K562 (cell line): ENCODE measurements around the gene NINL.

ENCODE experiments used
- BRCA1 ChIP-seq, 2 experiments: fragments of 450-650 bp in 1 of 2; sonication (generic) in 1 of 2; formaldehyde crosslinking in 1 of 2; IDR thresholded peaks; 2 replicates each; pipeline versions ENCODE4 v1.5.0 to v1.6.1; 2017 to 2020; ENCODE audit warnings: mild to moderate bottlenecking in 1 of 2, missing genetic modification reagents in 1 of 2
- CTCF ChIP-seq, 3 experiments: IDR thresholded peaks in 2 of 3; conservative IDR thresholded peaks in 1 of 3; 2 replicates each; pipeline ENCODE4 v1.5.1; 2011 to 2012; ENCODE audit warnings: low read length in 3 of 3, mild to moderate bottlenecking in 3 of 3, control low read depth in 2 of 3, improper control_type of control experiment in 1 of 3, inconsistent platforms in 1 of 3, low read depth in 1 of 3, mixed read lengths in 1 of 3, moderate library complexity in 1 of 3; ENCODE audit not compliant: insufficient read depth in 2 of 3
- HCFC1 ChIP-seq: IDR thresholded peaks from 2 replicates; pipeline ENCODE4 v1.6.1; 2012; ENCODE audit warnings: low read depth, low read length, improper control_type of control experiment
- NFE2 ChIP-seq: IDR thresholded peaks from 2 replicates; pipeline ENCODE4 v1.6.1; 2014; ENCODE audit warnings: antibody characterized with exemption, low read depth
- POLR2A ChIP-seq: fragments of 450-650 bp; conservative IDR thresholded peaks from 2 replicates; pipeline ENCODE4 v1.6.1; 2016
- ZNF785 ChIP-seq: fragments of 250-450 bp; sonication (Bioruptor Pico); IDR thresholded peaks from 2 replicates; pipeline ENCODE4 v1.4.0; 2020; ENCODE audit warnings: mild to moderate bottlenecking
- TF ChIP-seq, protein P1 (sequence below): sonication (generic); formaldehyde crosslinking; IDR thresholded peaks from 2 replicates; pipeline ENCODE4 v1.8.1; 2022; ENCODE audit warnings: missing genetic modification reagents
- TF ChIP-seq, protein P2 (sequence below): sonication (generic); formaldehyde crosslinking; IDR thresholded peaks from 2 replicates; pipeline ENCODE4 v1.8.0; 2022; ENCODE audit warnings: mild to moderate bottlenecking, low read depth, missing genetic modification reagents

DNA sequence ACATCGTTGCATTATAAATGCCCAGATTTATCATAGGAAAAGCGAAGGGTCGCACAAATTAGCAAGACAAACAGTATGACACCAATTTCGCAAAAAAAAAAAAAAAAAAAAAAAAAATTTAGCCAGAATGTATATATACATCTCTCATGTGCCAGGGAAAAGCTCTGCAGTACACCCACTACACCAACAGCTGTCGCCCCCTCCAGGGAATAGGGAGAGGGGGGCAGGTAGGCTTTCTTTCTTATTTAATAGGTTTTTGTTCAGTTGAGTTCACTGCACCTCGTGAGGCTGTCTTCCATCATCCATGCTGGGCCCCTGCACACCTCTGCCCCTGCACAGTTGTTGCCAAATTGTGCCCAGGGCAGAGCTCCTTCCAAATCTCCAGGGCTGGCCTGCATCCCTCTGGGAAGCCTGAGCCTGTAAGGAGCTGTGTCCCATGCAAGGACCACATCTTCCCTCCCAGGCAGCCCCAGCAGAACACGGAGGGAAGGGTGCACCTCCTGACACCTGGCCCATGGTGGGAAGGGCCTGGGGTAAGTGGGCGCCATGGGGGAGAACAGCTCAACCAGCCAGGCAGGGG is 85.4 kb downstream of the NINL start:
- peak in 1 of 3 experiments; percentile 24; a peak in 2 of 6 replicates for TF ChIP-seq CTCF (IDR thresholded peaks at IDR 0.05 in 2 of 3, conservative IDR thresholded peaks at IDR 0.05 in 1 of 3; ENCODE audit: insufficient read depth in 2 of 3, low read depth in 1 of 3, low read length in 3 of 3)
- TF ChIP-seq POLR2A, result no peak
- no peak for TF ChIP-seq NFE2
- TF ChIP-seq BRCA1 (IDR thresholded peaks at IDR 0.05), result no peak
- TF ChIP-seq BRCA1 (CRISPR knock-in tag; IDR thresholded peaks at IDR 0.05), result no peak
- TF ChIP-seq HCFC1, result no peak
- TF ChIP-seq, protein P1, sequence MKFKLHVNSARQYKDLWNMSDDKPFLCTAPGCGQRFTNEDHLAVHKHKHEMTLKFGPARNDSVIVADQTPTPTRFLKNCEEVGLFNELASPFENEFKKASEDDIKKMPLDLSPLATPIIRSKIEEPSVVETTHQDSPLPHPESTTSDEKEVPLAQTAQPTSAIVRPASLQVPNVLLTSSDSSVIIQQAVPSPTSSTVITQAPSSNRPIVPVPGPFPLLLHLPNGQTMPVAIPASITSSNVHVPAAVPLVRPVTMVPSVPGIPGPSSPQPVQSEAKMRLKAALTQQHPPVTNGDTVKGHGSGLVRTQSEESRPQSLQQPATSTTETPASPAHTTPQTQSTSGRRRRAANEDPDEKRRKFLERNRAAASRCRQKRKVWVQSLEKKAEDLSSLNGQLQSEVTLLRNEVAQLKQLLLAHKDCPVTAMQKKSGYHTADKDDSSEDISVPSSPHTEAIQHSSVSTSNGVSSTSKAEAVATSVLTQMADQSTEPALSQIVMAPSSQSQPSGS (CRISPR knock-in tag), result no peak
- TF ChIP-seq, protein P2, sequence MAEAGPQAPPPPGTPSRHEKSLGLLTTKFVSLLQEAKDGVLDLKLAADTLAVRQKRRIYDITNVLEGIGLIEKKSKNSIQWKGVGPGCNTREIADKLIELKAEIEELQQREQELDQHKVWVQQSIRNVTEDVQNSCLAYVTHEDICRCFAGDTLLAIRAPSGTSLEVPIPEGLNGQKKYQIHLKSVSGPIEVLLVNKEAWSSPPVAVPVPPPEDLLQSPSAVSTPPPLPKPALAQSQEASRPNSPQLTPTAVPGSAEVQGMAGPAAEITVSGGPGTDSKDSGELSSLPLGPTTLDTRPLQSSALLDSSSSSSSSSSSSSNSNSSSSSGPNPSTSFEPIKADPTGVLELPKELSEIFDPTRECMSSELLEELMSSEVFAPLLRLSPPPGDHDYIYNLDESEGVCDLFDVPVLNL (CRISPR knock-in tag), result no peak
- no peak for TF ChIP-seq ZNF785 (CRISPR knock-in tag)
